Activated CD8-positive, alpha-beta memory T cell treated with anti-CD3 and anti-CD28 coated beads for 1 hour (primary cell): ENCODE results near the gene EME2.
"Not testable (repeated sequence)": the region's sequence is repeated elsewhere in the genome, so short reads cannot be mapped to it uniquely, and the experiment has no call there.

Experiments used
- DNase-seq, 2 donors: peaks; one replicate each; pipeline ENCODE4 v3.0.0-alpha.2; 2020; ENCODE audit warnings: low read depth in 1 of 2; ENCODE audit errors: extremely low read depth in 1 of 2

EME2 gene

GRCh38 chr16:1790261-1790610, 17.6 kb downstream of the EME2 start:
- DNase-seq: no peak

GRCh38 chr16:1790611-1791255, 18.1 kb downstream of the EME2 start:
- DNase-seq: no peak

- DNase-seq: no peak
Measured at GRCh38 chr16:1791256-1791942, 18.8 kb downstream of the EME2 start.

- DNase-seq: no peak
Measured at GRCh38 chr16:1791943-1792812, 19.6 kb downstream of the EME2 start.

GRCh38 chr16:1792836-1793577, 20.4 kb downstream of the EME2 start:
- no peak for DNase-seq

GRCh38 chr16:1793578-1794220, 21.1 kb downstream of the EME2 start, which contains the start of gene IGFALS:
Gene IGFALS, minus strand, starts transcription at chr16:1793705. Its CDS starts 53 bp downstream, at chr16:1793652.
- no peak for DNase-seq

- no peak for DNase-seq
Measured at GRCh38 chr16:1794221-1794871, 21.7 kb downstream of the EME2 start.

GRCh38 chr16:1794908-1795666, 22.5 kb downstream of the EME2 start:
- no peak for DNase-seq

- DNase-seq: not testable (repeated sequence)
Measured at GRCh38 chr16:1799263-1799662, 26.7 kb downstream of the EME2 start.

- DNase-seq: no peak
Measured at GRCh38 chr16:1800701-1801100, 28.1 kb downstream of the EME2 start.

GRCh38 chr16:1807626-1808025, 35.0 kb downstream of the EME2 start:
- DNase-seq: no peak

- DNase-seq: no peak
Measured at GRCh38 chr16:1808691-1809090, 36.1 kb downstream of the EME2 start.

- no peak for DNase-seq
Measured at GRCh38 chr16:1809281-1809801, 36.7 kb downstream of the EME2 start.

GRCh38 chr16:1810106-1810505, 37.5 kb downstream of the EME2 start:
- no peak for DNase-seq

GRCh38 chr16:1810536-1810935, 37.9 kb downstream of the EME2 start:
- DNase-seq: no peak

GRCh38 chr16:1812732-1813163, 40.1 kb downstream of the EME2 start:
- DNase-seq: no peak

- no peak for DNase-seq
Measured at GRCh38 chr16:1815461-1815860, 42.9 kb downstream of the EME2 start.

GRCh38 chr16:1816396-1817275, 44.0 kb downstream of the EME2 start:
- DNase-seq: no peak
